ENCODE results near the gene TRIM29. TPM values are rescaled to one million over a fixed set of nuclear protein-coding genes. Genes with fewer than 3 reads are reported as not detected.

The TRIM29 gene
- total RNA-seq, 1 donor from 2014 or later = 56.7 TPM

DNA sequence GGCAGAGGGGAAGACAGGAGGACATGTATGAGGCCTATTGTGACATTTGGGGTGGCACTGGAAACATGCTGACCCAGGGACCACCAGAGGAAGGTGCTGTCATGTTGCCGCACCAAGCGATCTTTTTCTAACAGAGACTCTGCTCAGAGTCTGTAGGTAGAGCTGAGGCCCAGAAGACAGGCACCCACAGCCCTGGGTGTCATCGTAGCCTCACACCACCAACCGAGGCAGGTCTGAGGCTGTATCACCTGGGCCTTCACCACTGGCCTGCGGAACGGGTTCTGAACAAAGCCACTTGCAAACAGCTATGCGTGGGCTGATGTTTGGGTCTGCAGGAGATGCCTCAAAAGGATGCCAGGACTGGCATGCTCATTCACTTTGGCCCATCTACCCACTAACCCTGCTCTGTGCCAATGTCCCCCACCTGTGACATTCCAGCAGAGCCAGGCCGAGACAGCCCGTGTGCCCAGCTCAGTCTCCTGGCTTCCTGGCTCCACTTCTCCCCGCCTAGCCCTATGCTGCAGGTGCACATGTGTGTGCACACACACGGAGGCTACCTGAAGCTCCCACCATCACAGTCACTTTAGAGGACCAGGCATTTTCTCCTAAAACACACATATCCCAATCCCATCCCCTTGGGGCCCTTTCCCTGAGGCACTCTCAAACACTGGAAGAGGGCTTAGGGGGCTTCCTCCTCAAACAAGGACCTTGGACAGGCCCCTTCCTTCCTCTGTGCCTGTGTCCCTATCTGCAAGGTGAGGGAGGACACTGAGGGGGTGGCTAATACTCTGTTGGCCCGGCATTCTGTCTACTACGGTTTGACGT lies 3.6 kb downstream of the TRIM29 start:
- Mint-ChIP-seq H3K36me3 (peaks cover 5% of the 10 kb centered on the region), H3K27ac (peak overlapping the region; percentile 51), H3K27me3 (peaks cover 4% of the 10 kb centered on the region), H3K9me3 (no peaks in the 10 kb centered on the region), H3K4me3 (peak overlapping the region; percentile 88), H3K4me1 (ENCODE audit: unreplicated experiment) (peaks cover 7% of the 10 kb centered on the region)
- DNase-seq (ENCODE audit: extremely low spot score, unreplicated experiment) = peak; percentile 62
- no peak for TF ChIP-seq CTCF (conservative IDR thresholded peaks at IDR 0.05)

DNA sequence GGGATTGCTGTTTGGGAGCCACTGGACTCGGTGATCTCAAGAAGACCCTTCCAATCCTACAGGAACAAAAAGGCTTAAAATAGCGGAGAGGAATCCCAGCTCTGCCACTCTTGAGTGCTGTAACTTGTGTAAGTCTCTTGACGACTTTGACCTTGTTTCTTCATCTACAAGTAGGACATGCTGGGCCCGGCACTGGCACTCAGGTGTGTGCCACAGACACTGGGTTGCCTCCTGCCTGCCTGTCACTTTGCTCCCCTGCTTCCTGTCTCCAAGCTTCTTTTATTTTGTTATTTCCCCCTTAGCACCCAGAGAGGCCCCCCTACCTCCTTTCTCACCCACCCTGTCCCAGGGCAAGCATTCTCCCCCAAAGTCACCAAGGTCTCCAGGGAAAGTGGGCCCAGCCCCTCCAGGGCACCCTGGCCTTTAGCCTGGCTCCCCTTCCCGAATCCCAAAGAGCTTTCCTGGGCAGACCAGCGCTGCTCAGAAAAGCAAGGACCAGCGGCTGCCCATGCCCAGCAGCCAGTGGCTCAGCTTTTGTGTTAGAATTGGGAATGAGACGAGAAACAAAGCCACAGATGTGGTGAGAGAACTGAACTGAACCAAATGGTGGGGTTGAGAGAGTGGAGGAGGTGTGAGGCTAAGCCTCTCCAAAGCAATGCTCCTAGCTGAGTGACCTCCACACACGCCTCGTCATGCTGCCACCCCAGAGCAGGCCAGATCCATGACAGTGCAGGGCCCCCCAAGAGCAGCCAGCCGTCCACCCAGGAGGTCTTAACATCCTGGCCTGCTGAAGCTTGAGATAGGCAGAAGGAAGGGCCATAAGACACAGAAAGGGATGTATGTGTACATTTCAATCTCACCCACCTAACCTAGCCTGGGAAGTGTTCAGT lies 4.5 kb downstream of the TRIM29 start:
- Mint-ChIP-seq H3K4me1 (ENCODE audit: unreplicated experiment) (peaks cover 7% of the 10 kb centered on the region), H3K9me3 (no peaks in the 10 kb centered on the region), H3K4me3 (peak overlapping the region; percentile 88), H3K27me3 (peaks cover 4% of the 10 kb centered on the region), H3K27ac (peak overlapping the region; percentile 78), H3K36me3 (peaks cover 5% of the 10 kb centered on the region)
- DNase-seq (ENCODE audit: extremely low spot score, unreplicated experiment) = peak; percentile 55
- TF ChIP-seq CTCF (conservative IDR thresholded peaks at IDR 0.05) = no peak

- peaks cover 4% of the 10 kb centered on the region for H3K27me3 Mint-ChIP-seq
Measured at GRCh38 chr11:120132645-120133185, 5.2 kb downstream of the TRIM29 start.

GRCh38 chr11:120131941-120132644 lies 5.8 kb downstream of the TRIM29 start:
- peak; percentile 49 for DNase-seq (ENCODE audit: extremely low spot score, unreplicated experiment)
- H3K27me3 Mint-ChIP-seq = peaks cover 4% of the 10 kb centered on the region
- H3K4me1 Mint-ChIP-seq (ENCODE audit: unreplicated experiment) = peaks cover 7% of the 10 kb centered on the region

More at GRCh38 chr11:120132645-120133185, 5.2 kb downstream of the TRIM29 start:
- H3K4me3 Mint-ChIP-seq = peak overlapping the region; percentile 88
- H3K27ac Mint-ChIP-seq = peak overlapping the region; percentile 78
- H3K9me3 Mint-ChIP-seq = no peaks in the 10 kb centered on the region
- H3K36me3 Mint-ChIP-seq = peaks cover 5% of the 10 kb centered on the region
- peaks cover 7% of the 10 kb centered on the region for H3K4me1 Mint-ChIP-seq (ENCODE audit: unreplicated experiment)
- DNase-seq (ENCODE audit: extremely low spot score, unreplicated experiment) = peak; percentile 39
- no peak for TF ChIP-seq CTCF (conservative IDR thresholded peaks at IDR 0.05)

More at GRCh38 chr11:120131941-120132644, 5.8 kb downstream of the TRIM29 start:
- no peak for TF ChIP-seq CTCF (conservative IDR thresholded peaks at IDR 0.05)
- Mint-ChIP-seq H3K36me3 (peaks cover 5% of the 10 kb centered on the region), H3K9me3 (no peaks in the 10 kb centered on the region), H3K4me3 (no peak overlapping the region), H3K27ac (peak overlapping the region; percentile 78)

All from type B pancreatic cell (in vitro differentiated cells).